RWPE1 (cell line): ENCODE measurements around the gene GABRG3.

ENCODE experiments used
- CTCF ChIA-PET: fragments of 350-600 bp; sonication (Branson Sonifier 250); formaldehyde crosslinking; extraction: SDS; loops from one replicate; lab custom pipeline; 2021; lab: Yijun Ruan, JAX
- POLR2A ChIA-PET: fragments of 400-600 bp; formaldehyde crosslinking; extraction: SDS; loops from one replicate; lab custom pipeline; 2020; ENCODE audit warnings: antibody characterized with exemption; ENCODE audit not compliant: low non-redundant PET; lab: Yijun Ruan, JAX
- DNase-seq: peaks from one replicate; pipeline ENCODE4 v3.0.0; 2012; ENCODE audit warnings: low spot score
- H3K27ac ChIP-seq: fragments of 450-650 bp; 2 replicates; pipeline ENCODE4 v1.5.1; 2017
- TF ChIP-seq, protein P1 (sequence below): fragments of 450-650 bp; conservative IDR thresholded peaks from 2 replicates; pipeline ENCODE4 v1.5.1; 2017; ENCODE audit warnings: low read depth, mild to moderate bottlenecking

GABRG3 gene

DNA sequence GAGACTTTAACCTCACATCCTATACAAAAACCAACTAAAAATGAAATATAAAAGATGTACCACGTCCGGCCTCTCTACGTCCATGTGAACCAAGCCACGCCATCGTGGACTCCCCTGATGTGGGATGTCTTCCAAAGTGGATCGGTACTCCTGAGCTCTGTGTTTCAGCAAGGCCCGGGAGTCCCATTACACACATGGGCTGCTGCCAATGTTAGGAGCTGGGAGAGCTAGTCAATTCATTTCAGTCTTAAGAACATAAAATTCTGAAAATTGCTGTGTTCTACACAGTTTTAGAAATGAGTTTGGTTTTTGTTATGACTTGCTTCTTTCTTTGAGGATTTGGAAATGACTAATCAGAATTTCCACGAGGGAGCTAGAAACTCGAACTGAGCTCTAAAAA lies 131.0 kb downstream of the GABRG3 start:
- no peak overlapping the region for H3K27ac ChIP-seq
- ChIA-PET POLR2A (no interaction called here), CTCF (no interaction called here)
- TF ChIP-seq, protein P1, sequence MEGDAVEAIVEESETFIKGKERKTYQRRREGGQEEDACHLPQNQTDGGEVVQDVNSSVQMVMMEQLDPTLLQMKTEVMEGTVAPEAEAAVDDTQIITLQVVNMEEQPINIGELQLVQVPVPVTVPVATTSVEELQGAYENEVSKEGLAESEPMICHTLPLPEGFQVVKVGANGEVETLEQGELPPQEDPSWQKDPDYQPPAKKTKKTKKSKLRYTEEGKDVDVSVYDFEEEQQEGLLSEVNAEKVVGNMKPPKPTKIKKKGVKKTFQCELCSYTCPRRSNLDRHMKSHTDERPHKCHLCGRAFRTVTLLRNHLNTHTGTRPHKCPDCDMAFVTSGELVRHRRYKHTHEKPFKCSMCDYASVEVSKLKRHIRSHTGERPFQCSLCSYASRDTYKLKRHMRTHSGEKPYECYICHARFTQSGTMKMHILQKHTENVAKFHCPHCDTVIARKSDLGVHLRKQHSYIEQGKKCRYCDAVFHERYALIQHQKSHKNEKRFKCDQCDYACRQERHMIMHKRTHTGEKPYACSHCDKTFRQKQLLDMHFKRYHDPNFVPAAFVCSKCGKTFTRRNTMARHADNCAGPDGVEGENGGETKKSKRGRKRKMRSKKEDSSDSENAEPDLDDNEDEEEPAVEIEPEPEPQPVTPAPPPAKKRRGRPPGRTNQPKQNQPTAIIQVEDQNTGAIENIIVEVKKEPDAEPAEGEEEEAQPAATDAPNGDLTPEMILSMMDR = no peak
- DNase-seq = no peak

DNA sequence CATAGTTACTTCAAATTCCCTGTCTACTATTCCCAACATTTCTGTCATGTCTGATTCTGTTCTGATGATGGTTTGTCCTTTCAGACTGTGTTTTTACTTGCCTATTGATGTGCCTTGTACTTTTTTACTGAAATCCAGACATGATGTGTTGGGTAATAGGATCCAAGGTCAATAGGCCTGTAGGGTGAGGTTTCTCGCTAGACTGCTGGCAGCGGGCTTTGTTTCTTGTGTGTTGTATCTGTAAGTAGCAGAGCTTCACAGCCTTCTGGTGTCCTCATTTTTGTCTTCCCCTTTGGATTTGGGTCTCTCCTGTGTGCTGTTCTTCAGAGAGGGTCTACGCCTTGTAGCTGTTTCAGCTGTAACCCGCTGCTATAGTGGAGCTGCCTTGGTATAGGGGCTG lies 140.3 kb downstream of the GABRG3 start:
- no peak for DNase-seq
- TF ChIP-seq, protein P1 = no peak
- POLR2A ChIA-PET = no interaction called here
- CTCF ChIA-PET = no interaction called here
- H3K27ac ChIP-seq = no peak overlapping the region

DNA sequence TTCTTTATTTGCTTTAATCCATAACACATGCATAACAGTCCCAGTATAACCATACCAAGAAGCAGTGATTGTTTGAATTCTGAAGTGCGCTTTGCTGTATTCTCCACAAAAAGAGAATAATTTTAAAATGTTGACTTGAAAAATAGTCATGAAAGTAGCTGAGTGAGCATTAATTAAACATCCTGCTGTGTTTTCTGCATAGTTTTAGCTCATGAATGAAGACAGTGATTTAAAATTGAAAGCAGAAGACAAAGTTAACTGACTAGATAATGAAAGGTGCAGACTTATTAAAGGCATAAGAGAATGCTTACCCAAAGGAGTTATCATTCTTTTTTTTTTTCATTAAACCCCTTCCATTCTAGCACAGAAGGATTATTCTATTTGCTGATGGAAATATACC lies 143.5 kb downstream of the GABRG3 start:
- H3K27ac ChIP-seq = no peak overlapping the region
- CTCF ChIA-PET = no interaction called here
- DNase-seq = no peak
- TF ChIP-seq, protein P1 = no peak
- POLR2A ChIA-PET = no interaction called here

DNA sequence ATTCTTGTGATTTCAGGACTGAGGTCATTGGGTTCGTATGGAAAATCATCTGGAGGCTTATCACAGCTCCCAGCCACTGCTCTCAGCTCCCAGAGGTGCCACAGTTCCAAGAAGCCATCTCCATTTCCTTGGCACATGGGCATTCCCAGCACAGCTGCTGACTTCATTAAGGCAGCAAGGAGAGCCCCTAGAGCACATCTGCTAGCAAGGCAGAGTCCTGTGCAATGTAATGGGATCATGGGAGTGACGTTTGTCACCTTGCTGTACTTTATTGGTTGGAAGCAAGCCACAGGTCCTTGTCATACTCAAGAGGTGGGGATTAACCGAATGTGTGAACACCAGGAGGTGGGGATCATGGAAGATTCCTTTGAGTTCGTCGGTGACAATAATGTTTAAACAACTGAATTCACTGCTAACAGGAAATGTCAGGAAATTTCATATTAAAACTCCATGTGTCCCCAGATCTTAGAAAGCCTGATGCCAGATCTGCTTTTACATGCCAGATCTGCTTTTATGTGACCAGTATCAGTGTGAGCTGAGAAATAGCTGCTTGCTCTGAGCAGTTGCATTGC lies 148.8 kb downstream of the GABRG3 start:
- H3K27ac ChIP-seq = no peak overlapping the region
- DNase-seq = no peak
- TF ChIP-seq, protein P1 = no peak
- ChIA-PET CTCF (no interaction called here), POLR2A (no interaction called here)

DNA sequence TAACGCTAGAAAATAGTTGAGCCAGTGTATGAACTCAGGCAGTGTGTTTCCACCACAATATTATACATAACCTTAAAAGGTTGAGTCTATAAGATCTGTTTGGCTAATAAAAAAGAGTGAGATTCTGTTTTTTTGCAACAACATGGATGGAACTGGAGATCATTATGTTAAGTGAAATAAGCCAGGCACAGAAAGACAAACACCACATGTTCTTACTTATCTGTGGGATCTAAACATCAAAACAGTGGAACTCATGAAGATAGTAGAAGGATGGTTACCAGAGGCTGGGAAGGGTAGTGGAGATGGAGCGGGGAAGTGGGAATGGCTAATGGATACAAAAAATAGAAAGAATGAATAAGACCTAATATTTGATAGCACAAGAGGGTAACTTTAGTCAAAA lies 150.7 kb downstream of the GABRG3 start:
- CTCF ChIA-PET = interaction anchor here (0.7 kb wide), 1 partner anchor 677 kb away, joined by 3 read pairs; no protein-coding TSS in a partner anchor
- TF ChIP-seq, protein P1 = no peak
- DNase-seq = no peak
- POLR2A ChIA-PET = no interaction called here
- no peak overlapping the region for H3K27ac ChIP-seq

DNA sequence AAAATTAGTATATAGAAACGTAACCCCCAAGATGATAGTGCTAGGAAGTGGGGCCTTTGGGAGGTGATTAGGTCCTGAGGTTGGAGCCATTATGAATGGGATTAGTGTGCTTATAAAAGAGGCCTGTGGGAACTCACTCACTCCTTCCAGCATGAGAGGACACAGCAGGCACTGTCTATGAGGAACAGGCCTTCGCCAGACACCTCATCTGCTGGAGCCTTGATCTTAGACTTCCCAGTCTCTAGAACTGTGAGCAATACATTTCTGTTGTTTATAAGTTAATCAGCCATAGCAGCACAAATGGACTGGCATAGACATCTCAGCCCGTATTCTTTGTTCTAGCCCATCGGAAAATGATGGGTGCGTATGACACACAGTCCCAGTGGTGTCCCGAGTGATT lies 152.3 kb downstream of the GABRG3 start:
- POLR2A ChIA-PET = no interaction called here
- CTCF ChIA-PET = no interaction called here
- DNase-seq = no peak
- TF ChIP-seq, protein P1 = no peak
- no peak overlapping the region for H3K27ac ChIP-seq
